Measurements from ENCODE around the gene PDE4D. TPM values are rescaled to one million over a fixed set of nuclear protein-coding genes. Genes with fewer than 3 reads are reported as not detected.

Gene PDE4D
- total and polyA plus RNA-seq, 2 donors (not counting 1 experiment from before 2014, with no cell fraction given), result 14.9 to 171 TPM

DNA sequence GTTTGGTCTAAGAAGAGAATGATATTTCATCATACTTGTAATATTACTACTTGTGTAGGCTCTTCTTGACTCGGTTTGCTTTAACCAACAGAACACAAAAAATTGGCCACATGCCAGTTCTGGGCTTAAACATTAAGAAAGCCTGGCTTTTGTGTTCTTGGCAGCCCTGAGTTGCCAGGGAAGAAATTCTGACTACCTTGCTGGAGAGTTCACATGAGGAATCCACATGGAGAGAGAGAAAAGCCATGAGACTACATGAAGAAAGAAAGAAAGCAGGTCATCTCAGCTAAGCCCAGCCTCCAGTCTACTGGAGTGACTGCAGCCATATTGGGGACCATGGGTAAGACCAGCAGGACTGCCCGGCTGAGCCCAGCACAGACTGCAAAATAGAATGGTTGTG, 785.8 kb downstream of the PDE4D start:
- Histone ChIP-seq H2AFZ (ENCODE audit: insufficient read depth, low read depth, low read length, poor library complexity, severe bottlenecking) (no peak overlapping the region), H3K4me1 (ENCODE audit: control insufficient read depth in 2 of 2, insufficient read depth in 2 of 2, low read length in 2 of 2) (no peaks in the 10 kb centered on the region), H3K27me3 (replicated peaks in 1 of 4; ENCODE audit: control extremely low read depth in 1 of 4, control insufficient read depth in 3 of 4, insufficient read depth in 4 of 4, low read length in 3 of 4) (no peaks in the 10 kb centered on the region), H3K36me3 (replicated peaks in 1 of 2; ENCODE audit: control extremely low read depth in 1 of 2, control insufficient read depth in 1 of 2, extremely low read depth in 1 of 2, insufficient read depth in 2 of 2, low read length in 1 of 2) (no peaks in the 10 kb centered on the region), H3K27ac (ENCODE audit: low read length in 2 of 2) (no peak overlapping the region), H3K9ac (ENCODE audit: low read length) (no peak overlapping the region), H3K4me3 (ENCODE audit: control extremely low read depth in 1 of 5, extremely low read depth in 1 of 5, insufficient read depth in 1 of 5, low read depth in 2 of 5, low read length in 4 of 5) (no peak overlapping the region), H4K20me1 (ENCODE audit: control insufficient read depth, insufficient read depth, low read length, poor library complexity, severe bottlenecking) (no peaks in the 10 kb centered on the region), H3K4me2 (replicated peaks; ENCODE audit: low read depth, low read length, poor library complexity, severe bottlenecking) (no peak overlapping the region), H3K9me3 (ENCODE audit: control extremely low read depth in 1 of 3, control insufficient read depth in 2 of 3, insufficient read depth in 1 of 3, low read length in 2 of 3) (no peaks in the 10 kb centered on the region), H3K79me2 (ENCODE audit: control insufficient read depth, insufficient read depth, low read length) (no peaks in the 10 kb centered on the region)
- ATAC-seq (ENCODE audit: low read depth) (no peak), DNase-seq (no peak)
- H3K4me1 Mint-ChIP-seq, result no peaks in the 10 kb centered on the region
- intact Hi-C loops (cut with micrococcal nuclease), result no loop called here
- H3K4me3 Mint-ChIP-seq, result no peak overlapping the region
- no peak for TF ChIP-seq EZH2 (IDR thresholded peaks at IDR 0.05; ENCODE audit: borderline replicate concordance, insufficient read depth, low read depth, low read length, poor library complexity, severe bottlenecking)
- no peak for TF ChIP-seq CTCF (IDR thresholded peaks at IDR 0.05)
- no peak overlapping the region for H3K27ac Mint-ChIP-seq
- H3K9me3 Mint-ChIP-seq (ENCODE audit: insufficient read depth), result no peaks in the 10 kb centered on the region
- POLR2A ChIA-PET, result no interaction called here
- H3K27me3 Mint-ChIP-seq, result no peaks in the 10 kb centered on the region
- CTCF ChIA-PET, result interaction anchor here (0.6 kb wide), 1 partner anchor 635 kb away, joined by 3 read pairs; no protein-coding TSS in a partner anchor
- no CpG with 5 or more reads among the region's 2 CpGs for WGBS (ENCODE audit: insufficient coverage)

DNA sequence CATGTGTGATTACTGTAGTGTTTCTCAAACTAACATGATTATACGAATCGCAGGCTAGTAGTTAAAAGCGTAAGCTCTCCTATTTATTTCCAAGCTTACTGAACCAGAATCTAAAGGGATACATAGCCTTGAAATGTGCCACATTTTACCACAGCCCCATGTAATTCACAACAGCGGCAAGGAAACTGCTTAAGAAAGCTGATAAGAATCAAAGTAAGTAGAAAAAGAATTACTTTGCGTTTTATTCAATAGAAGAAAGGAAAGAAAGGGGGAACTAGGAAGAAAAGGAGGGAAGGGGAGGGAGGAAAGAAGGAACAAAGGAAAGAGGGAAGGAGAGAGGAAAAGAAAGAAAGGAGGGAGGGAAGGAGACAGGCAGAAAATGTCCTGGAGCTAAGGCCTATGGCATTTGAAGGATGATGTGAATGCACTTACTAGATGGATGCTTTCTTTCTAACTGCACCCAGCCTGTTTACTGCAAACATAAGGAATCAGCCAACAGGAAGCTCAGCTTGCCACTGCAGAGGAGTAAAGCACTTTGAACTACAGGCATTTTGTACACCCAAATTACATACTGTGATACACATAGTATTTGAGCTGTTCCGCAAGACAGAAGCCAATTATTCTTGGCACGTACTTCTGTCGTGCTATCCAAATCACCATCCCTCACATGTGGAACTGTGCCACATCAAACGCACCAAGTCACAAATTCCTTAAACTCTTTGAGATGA, 789.0 kb downstream of the PDE4D start:
- ChIA-PET CTCF (no interaction called here), POLR2A (no interaction called here)
- 89% methylated on average over 4 of the region's 9 CpGs for WGBS (ENCODE audit: insufficient coverage)
- H3K4me1 Mint-ChIP-seq, result no peaks in the 10 kb centered on the region
- no peaks in the 10 kb centered on the region for H3K27me3 Mint-ChIP-seq
- no peak overlapping the region for H3K9ac ChIP-seq (ENCODE audit: low read length)
- intact Hi-C loops (cut with micrococcal nuclease), result no loop called here
- H3K9me3 Mint-ChIP-seq (ENCODE audit: insufficient read depth), result no peaks in the 10 kb centered on the region
- H3K4me2 ChIP-seq (replicated peaks; ENCODE audit: low read depth, low read length, poor library complexity, severe bottlenecking), result no peak overlapping the region
- no peaks in the 10 kb centered on the region for H3K79me2 ChIP-seq (ENCODE audit: control insufficient read depth, insufficient read depth, low read length)
- H3K27ac Mint-ChIP-seq, result no peak overlapping the region
- H3K9me3 ChIP-seq (ENCODE audit: control extremely low read depth in 1 of 3, control insufficient read depth in 2 of 3, insufficient read depth in 1 of 3, low read length in 2 of 3), result no peaks in the 10 kb centered on the region
- TF ChIP-seq EZH2 (IDR thresholded peaks at IDR 0.05; ENCODE audit: borderline replicate concordance, insufficient read depth, low read depth, low read length, poor library complexity, severe bottlenecking), result no peak
- TF ChIP-seq CTCF (IDR thresholded peaks at IDR 0.05), result no peak
- H3K4me1 ChIP-seq (ENCODE audit: control insufficient read depth in 2 of 2, insufficient read depth in 2 of 2, low read length in 2 of 2), result no peaks in the 10 kb centered on the region
- H3K4me3 Mint-ChIP-seq, result no peak overlapping the region
- H2AFZ ChIP-seq (ENCODE audit: insufficient read depth, low read depth, low read length, poor library complexity, severe bottlenecking), result no peak overlapping the region
- H4K20me1 ChIP-seq (ENCODE audit: control insufficient read depth, insufficient read depth, low read length, poor library complexity, severe bottlenecking), result no peaks in the 10 kb centered on the region
- no peaks in the 10 kb centered on the region for H3K36me3 ChIP-seq (replicated peaks in 1 of 2; ENCODE audit: control extremely low read depth in 1 of 2, control insufficient read depth in 1 of 2, extremely low read depth in 1 of 2, insufficient read depth in 2 of 2, low read length in 1 of 2)
- no peak for DNase-seq
- H3K27me3 ChIP-seq (replicated peaks in 1 of 4; ENCODE audit: control extremely low read depth in 1 of 4, control insufficient read depth in 3 of 4, insufficient read depth in 4 of 4, low read length in 3 of 4), result no peaks in the 10 kb centered on the region
- H3K4me3 ChIP-seq (ENCODE audit: control extremely low read depth in 1 of 5, extremely low read depth in 1 of 5, insufficient read depth in 1 of 5, low read depth in 2 of 5, low read length in 4 of 5), result no peak overlapping the region
- H3K27ac ChIP-seq (ENCODE audit: low read length in 2 of 2), result no peak overlapping the region
- no peak for ATAC-seq (ENCODE audit: low read depth)
